D721Med (cell line): Measurements from ENCODE around the gene AQP2.

ENCODE experiments used
- DNase-seq: peaks from one replicate; pipeline ENCODE4 v3.0.0; 2011; ENCODE audit warnings: low spot score; ENCODE audit not compliant: insufficient read length
- FAIRE-seq: peaks from 2 replicates; lab custom pipeline; 2011; peaks lifted over from hg19 to GRCh38; lab: Jason Lieb, UNC
- TF ChIP-seq, protein P1 (sequence below): IDR thresholded peaks from 2 replicates; pipeline ENCODE4 v1.5.1; 2012; ENCODE audit warnings: mild to moderate bottlenecking, control low read depth; ENCODE audit not compliant: insufficient read depth; ENCODE audit errors: missing control alignments

AQP2 gene

GRCh38 chr12:49951411-49952240 is 1.1 kb downstream of the AQP2 start:
- DNase-seq = no peak
- TF ChIP-seq, protein P1, sequence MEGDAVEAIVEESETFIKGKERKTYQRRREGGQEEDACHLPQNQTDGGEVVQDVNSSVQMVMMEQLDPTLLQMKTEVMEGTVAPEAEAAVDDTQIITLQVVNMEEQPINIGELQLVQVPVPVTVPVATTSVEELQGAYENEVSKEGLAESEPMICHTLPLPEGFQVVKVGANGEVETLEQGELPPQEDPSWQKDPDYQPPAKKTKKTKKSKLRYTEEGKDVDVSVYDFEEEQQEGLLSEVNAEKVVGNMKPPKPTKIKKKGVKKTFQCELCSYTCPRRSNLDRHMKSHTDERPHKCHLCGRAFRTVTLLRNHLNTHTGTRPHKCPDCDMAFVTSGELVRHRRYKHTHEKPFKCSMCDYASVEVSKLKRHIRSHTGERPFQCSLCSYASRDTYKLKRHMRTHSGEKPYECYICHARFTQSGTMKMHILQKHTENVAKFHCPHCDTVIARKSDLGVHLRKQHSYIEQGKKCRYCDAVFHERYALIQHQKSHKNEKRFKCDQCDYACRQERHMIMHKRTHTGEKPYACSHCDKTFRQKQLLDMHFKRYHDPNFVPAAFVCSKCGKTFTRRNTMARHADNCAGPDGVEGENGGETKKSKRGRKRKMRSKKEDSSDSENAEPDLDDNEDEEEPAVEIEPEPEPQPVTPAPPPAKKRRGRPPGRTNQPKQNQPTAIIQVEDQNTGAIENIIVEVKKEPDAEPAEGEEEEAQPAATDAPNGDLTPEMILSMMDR = no peak
- no peak for FAIRE-seq

- DNase-seq = no peak
- no peak for FAIRE-seq
Observed at GRCh38 chr12:49952391-49953055, 2.0 kb downstream of the AQP2 start.

GRCh38 chr12:49953151-49953550 is 2.6 kb downstream of the AQP2 start:
- FAIRE-seq = no peak
- TF ChIP-seq, protein P1 = no peak
- DNase-seq = no peak

More at GRCh38 chr12:49952391-49953055, 2.0 kb downstream of the AQP2 start:
- TF ChIP-seq, protein P1 = no peak

- FAIRE-seq = no peak
- no peak for DNase-seq
- TF ChIP-seq, protein P1 = no peak
Observed at GRCh38 chr12:49953961-49954846, 3.7 kb downstream of the AQP2 start.

DNA sequence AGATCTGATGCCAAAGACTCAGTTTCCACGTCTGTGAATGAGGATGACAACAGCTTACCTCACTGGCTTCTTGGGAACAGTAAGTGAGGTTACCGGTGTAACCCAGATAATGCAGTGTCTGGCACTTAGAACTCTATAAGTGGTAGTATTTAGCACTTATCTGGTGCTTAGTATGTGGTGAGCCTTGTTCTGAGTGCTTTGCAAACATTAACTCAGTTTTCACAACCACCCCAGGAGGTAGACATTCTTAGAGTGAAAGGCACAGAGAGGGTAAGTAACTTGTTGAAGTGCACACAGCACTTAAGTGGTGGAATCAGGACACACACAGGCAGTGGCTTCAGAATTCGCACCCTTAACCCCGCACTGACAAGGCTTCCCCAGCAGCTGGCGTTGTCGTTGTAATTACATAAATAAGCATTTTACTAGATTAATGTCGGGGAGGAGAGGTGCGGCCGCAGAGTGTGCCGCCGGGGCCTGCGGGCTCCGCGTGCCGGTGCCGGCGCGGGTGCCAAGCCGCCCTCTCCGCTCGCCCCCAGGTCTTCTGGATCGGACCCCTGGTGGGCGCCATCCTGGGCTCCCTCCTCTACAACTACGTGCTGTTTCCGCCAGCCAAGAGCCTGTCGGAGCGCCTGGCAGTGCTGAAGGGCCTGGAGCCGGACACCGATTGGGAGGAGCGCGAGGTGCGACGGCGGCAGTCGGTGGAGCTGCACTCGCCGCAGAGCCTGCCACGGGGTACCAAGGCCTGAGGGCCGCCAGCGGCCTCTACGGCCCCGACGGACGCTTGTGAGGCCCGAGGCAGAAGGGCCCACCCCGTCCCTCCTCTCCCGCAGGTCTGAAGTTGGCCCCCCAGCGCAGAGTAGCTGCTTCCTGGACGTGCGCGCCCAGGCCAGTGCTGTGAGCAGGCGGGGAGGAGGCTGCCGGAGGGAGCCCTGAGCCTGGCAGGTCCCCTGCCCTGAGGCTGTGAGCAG is 4.6 kb downstream of the AQP2 start:
- TF ChIP-seq, protein P1 = no peak
- no peak for FAIRE-seq
- DNase-seq = no peak
